ENCODE data around the gene BTBD19.
A peak's percentile ranks its signal among the peaks of the same experiment; 100 is the strongest.
"Not testable (repeated sequence)": the region's sequence is repeated elsewhere in the genome, so short reads cannot be mapped to it uniquely, and the experiment has no call there.

The BTBD19 gene

GRCh38 chr1:44811234-44811633 lies 2.9 kb downstream of the BTBD19 start:
- H3K27ac ChIP-seq (ENCODE audit: low read depth, low read length): no peak overlapping the region

GRCh38 chr1:44812822-44813543 lies 4.7 kb downstream of the BTBD19 start:
- Histone ChIP-seq H3K4me1 (ENCODE audit: control insufficient read depth, insufficient read depth, low read length) (peaks cover 37% of the 10 kb centered on the region), H3K27me3 (ENCODE audit: control insufficient read depth, insufficient read depth, low read length) (no peaks in the 10 kb centered on the region), H3K36me3 (ENCODE audit: control insufficient read depth, insufficient read depth, low read length) (no peaks in the 10 kb centered on the region), H3K9me3 (ENCODE audit: control insufficient read depth, insufficient read depth, low read depth, low read length) (no peaks in the 10 kb centered on the region), H3K9ac (ENCODE audit: low read length) (peak overlapping the region; percentile 36), H3K4me3 (ENCODE audit: low read depth, low read length) (peak overlapping the region; percentile 68), H3K27ac (ENCODE audit: low read depth, low read length) (no peak overlapping the region)

More at GRCh38 chr1:44811234-44811633, 2.9 kb downstream of the BTBD19 start:
- Histone ChIP-seq H3K4me1 (ENCODE audit: control insufficient read depth, insufficient read depth, low read length) (peaks cover 53% of the 10 kb centered on the region), H3K9me3 (ENCODE audit: control insufficient read depth, insufficient read depth, low read depth, low read length) (no peaks in the 10 kb centered on the region), H3K9ac (ENCODE audit: low read length) (no peak overlapping the region), H3K27me3 (ENCODE audit: control insufficient read depth, insufficient read depth, low read length) (no peaks in the 10 kb centered on the region), H3K36me3 (ENCODE audit: control insufficient read depth, insufficient read depth, low read length) (peaks cover 4% of the 10 kb centered on the region; the same call in 1 of the 2 replicates), H3K4me3 (ENCODE audit: low read depth, low read length) (no peak overlapping the region)

- H3K36me3 ChIP-seq (ENCODE audit: control insufficient read depth, insufficient read depth, low read length); H3K27ac ChIP-seq (ENCODE audit: low read depth, low read length); H3K27me3 ChIP-seq (ENCODE audit: control insufficient read depth, insufficient read depth, low read length); H3K9me3 ChIP-seq (ENCODE audit: control insufficient read depth, insufficient read depth, low read depth, low read length); H3K4me3 ChIP-seq (ENCODE audit: low read depth, low read length): not testable (repeated sequence)
- H3K4me1 ChIP-seq (ENCODE audit: control insufficient read depth, insufficient read depth, low read length): peaks cover 29% of the 10 kb centered on the region
- H3K9ac ChIP-seq (ENCODE audit: low read length): peak overlapping the region; percentile 15
Measured at GRCh38 chr1:44815926-44816325, 7.6 kb downstream of the BTBD19 start.

DNA sequence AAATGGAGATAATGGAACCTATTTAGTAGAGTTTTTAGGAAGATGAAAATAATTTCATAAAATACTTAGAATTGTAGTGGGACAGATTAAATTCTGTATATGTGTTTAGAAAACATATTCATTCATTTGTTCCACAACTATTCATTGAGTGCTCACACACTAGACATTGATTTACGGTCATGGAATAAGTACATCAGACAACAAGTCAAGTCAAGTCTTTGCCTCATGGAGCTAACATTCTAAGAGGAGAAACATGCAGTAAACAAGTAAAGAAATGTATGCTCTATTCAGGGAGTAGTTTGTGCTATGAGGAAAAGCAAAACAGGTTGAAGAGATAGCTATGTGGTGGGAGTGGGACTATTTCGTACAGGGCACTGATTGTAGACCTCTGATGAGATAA lies 9.0 kb downstream of the BTBD19 start:
- no peak overlapping the region for H3K27ac ChIP-seq (ENCODE audit: low read depth, low read length)
- H3K9me3 ChIP-seq (ENCODE audit: control insufficient read depth, insufficient read depth, low read depth, low read length): no peaks in the 10 kb centered on the region
- H3K4me1 ChIP-seq (ENCODE audit: control insufficient read depth, insufficient read depth, low read length): peaks cover 19% of the 10 kb centered on the region
- H3K36me3 ChIP-seq (ENCODE audit: control insufficient read depth, insufficient read depth, low read length): no peaks in the 10 kb centered on the region
- no peaks in the 10 kb centered on the region for H3K27me3 ChIP-seq (ENCODE audit: control insufficient read depth, insufficient read depth, low read length)
- no peak overlapping the region for H3K9ac ChIP-seq (ENCODE audit: low read length)
- H3K4me3 ChIP-seq (ENCODE audit: low read depth, low read length): no peak overlapping the region

DNA sequence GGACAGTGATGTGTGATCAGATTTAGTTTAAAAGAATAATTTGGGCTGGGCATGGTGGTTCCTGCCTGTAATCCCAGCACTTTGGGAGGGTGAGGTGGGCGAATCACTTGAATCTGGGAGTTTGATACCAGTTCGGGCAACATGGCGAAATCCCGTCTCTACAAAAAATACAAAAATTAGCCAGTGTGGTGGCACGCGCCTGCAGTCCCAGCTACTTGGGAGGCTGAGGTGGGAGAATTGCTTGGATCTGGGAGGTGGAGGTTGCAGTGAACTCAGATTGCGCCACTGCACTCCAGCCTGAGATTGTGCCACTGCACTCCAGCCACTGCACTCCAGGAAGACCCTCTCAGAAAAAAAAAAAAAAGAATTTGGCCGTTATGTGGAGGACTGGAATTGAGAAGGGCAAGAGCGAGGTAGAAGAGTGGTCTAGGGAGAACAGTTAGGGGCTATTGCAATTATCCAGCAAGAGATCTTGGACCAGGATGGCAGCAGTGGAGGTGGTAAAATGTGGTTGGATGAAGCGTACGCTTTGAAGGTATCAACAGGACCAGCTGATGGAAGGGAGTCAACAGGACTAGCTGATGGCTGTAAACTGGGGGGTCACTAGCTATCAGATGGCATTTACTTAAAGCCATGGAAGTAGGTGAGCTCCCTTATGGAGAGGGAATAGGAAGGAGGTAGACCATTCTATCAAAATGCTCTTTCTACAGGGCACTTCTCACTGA lies 9.6 kb downstream of the BTBD19 start:
- H3K27ac ChIP-seq (ENCODE audit: low read depth, low read length): no peak overlapping the region
- H3K4me3 ChIP-seq (ENCODE audit: low read depth, low read length): no peak overlapping the region
- H3K9me3 ChIP-seq (ENCODE audit: control insufficient read depth, insufficient read depth, low read depth, low read length): no peaks in the 10 kb centered on the region
- peaks cover 16% of the 10 kb centered on the region for H3K4me1 ChIP-seq (ENCODE audit: control insufficient read depth, insufficient read depth, low read length)
- H3K36me3 ChIP-seq (ENCODE audit: control insufficient read depth, insufficient read depth, low read length): no peaks in the 10 kb centered on the region
- H3K9ac ChIP-seq (ENCODE audit: low read length): no peak overlapping the region
- no peaks in the 10 kb centered on the region for H3K27me3 ChIP-seq (ENCODE audit: control insufficient read depth, insufficient read depth, low read length)

- Histone ChIP-seq H3K27ac (ENCODE audit: low read depth, low read length) (no peak overlapping the region), H3K4me3 (ENCODE audit: low read depth, low read length) (peak overlapping the region; percentile 48), H3K9ac (ENCODE audit: low read length) (peak overlapping the region; percentile 43)
Measured at GRCh38 chr1:44819196-44819607, 10.9 kb downstream of the BTBD19 start.

DNA sequence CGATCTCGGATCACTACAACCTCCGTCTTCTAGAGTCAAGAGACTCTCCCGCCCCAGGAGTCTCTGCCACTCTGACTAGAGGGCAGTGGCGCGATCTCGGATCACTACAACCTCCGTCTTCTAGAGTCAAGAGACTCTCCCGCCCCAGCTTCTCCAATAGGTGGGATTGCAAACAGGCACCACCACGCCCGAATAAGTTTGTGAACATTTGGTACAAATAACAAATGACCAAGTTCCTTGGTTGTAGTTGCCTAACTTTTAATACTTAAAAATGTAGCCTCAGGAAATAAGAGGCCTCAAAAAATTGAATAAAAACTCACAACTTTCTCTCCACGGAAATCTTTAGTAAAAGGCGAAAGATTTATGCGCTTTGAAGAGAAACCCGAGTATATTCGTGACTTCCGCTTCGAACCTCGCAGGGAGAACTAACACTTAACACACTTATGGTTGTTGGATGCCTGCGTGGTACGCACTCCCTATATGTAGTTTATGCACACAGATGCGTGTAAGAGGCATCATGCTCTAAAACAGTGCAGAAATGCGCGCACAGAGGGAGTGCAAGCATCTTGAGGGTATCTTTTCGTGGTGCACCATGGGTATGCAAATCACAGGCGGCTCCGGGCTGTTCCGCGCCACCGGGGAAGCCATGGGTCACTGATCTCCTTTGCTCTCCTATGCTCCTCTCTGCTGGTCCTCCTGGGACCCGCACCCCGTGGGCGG lies 11.4 kb downstream of the BTBD19 start:
- Histone ChIP-seq H3K27ac (ENCODE audit: low read depth, low read length) (peak overlapping the region; percentile 99), H3K4me1 (ENCODE audit: control insufficient read depth, insufficient read depth, low read length) (peaks cover 13% of the 10 kb centered on the region), H3K4me3 (ENCODE audit: low read depth, low read length) (peak overlapping the region; percentile 53), H3K36me3 (ENCODE audit: control insufficient read depth, insufficient read depth, low read length) (no peaks in the 10 kb centered on the region), H3K9me3 (ENCODE audit: control insufficient read depth, insufficient read depth, low read depth, low read length) (no peaks in the 10 kb centered on the region), H3K27me3 (ENCODE audit: control insufficient read depth, insufficient read depth, low read length) (no peaks in the 10 kb centered on the region), H3K9ac (ENCODE audit: low read length) (peak overlapping the region; percentile 96)

More at GRCh38 chr1:44819196-44819607, 10.9 kb downstream of the BTBD19 start:
- Histone ChIP-seq H3K36me3 (ENCODE audit: control insufficient read depth, insufficient read depth, low read length) (no peaks in the 10 kb centered on the region), H3K9me3 (ENCODE audit: control insufficient read depth, insufficient read depth, low read depth, low read length) (no peaks in the 10 kb centered on the region), H3K27me3 (ENCODE audit: control insufficient read depth, insufficient read depth, low read length) (no peaks in the 10 kb centered on the region), H3K4me1 (ENCODE audit: control insufficient read depth, insufficient read depth, low read length) (peaks cover 14% of the 10 kb centered on the region)

DNA sequence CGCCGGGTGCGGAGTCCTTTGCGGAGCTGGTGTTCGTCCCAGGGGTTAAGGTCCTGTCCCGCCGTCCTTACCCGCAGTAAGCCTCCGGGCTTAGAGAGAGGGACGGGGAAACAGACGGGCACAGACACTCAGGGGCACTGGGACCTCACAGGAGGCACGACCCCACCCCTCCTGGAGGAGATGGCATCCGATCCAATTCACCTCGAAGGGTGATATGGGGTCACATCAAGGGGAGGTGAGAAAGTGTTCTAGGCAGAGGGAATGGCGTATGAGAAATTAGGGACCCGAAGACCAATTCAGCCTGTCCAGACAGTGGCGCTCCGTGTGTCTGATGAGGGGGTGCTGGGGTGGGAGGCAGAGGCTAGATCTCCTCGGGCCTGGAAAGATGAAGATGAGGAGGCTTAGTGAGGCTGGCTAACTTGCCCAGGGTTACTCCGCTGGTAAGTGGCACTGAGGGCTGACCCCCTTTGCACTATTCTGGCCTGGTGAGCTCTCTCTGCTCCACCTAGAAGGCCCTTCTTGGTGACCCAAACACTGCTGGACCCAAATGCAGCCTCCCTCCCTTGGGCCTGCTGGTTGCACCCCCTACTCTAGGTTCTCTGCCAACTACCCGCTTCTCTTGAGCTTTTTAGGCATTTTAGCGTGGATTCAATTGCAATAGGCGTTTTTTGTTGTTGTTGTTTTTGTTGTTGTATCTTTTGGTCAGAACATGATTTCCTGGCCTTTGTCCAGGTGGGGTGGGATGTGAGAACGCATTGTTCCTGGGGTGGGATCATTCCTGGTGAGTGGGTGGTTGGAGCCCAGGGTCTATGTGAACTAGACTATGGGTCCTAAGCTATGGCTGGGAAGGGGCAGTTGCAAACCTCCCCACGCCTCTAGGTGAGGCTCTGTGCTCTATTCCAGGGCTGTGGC lies 12.3 kb downstream of the BTBD19 start:
- Histone ChIP-seq H3K27me3 (ENCODE audit: control insufficient read depth, insufficient read depth, low read length) (no peaks in the 10 kb centered on the region), H3K36me3 (ENCODE audit: control insufficient read depth, insufficient read depth, low read length) (no peaks in the 10 kb centered on the region), H3K9ac (ENCODE audit: low read length) (peak overlapping the region; percentile 96), H3K27ac (ENCODE audit: low read depth, low read length) (peak overlapping the region; percentile 99), H3K4me1 (ENCODE audit: control insufficient read depth, insufficient read depth, low read length) (peaks cover 11% of the 10 kb centered on the region), H3K9me3 (ENCODE audit: control insufficient read depth, insufficient read depth, low read depth, low read length) (no peaks in the 10 kb centered on the region), H3K4me3 (ENCODE audit: low read depth, low read length) (peak overlapping the region; percentile 53)

DNA sequence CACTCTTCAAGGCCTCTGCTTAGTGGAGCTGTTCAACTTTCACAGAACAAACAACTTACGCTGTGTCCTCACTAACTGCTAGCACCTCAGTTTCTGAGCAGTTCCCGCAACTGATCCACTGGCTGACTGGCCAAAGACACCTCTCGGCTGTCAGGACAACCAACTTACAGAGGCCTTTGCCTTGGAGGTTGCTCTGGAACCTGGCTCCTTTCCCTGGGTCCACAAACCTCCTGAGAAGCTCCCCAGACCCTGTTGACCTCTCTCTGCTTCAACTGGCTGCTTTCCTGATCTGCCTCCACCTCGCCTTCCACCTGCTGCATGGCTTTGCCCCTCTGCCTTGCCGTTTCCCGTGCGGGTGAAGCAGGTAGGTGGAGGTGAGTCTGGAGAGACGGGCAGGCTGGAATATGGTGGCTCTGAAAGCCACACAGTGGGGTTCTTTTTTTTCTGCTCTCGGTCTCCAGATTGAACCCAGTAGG lies 13.0 kb downstream of the BTBD19 start:
- no peak overlapping the region for H3K27ac ChIP-seq (ENCODE audit: low read depth, low read length)
- peaks cover 11% of the 10 kb centered on the region for H3K4me1 ChIP-seq (ENCODE audit: control insufficient read depth, insufficient read depth, low read length)
- no peaks in the 10 kb centered on the region for H3K27me3 ChIP-seq (ENCODE audit: control insufficient read depth, insufficient read depth, low read length)
- no peaks in the 10 kb centered on the region for H3K9me3 ChIP-seq (ENCODE audit: control insufficient read depth, insufficient read depth, low read depth, low read length)
- H3K9ac ChIP-seq (ENCODE audit: low read length): no peak overlapping the region
- no peaks in the 10 kb centered on the region for H3K36me3 ChIP-seq (ENCODE audit: control insufficient read depth, insufficient read depth, low read length)
- no peak overlapping the region for H3K4me3 ChIP-seq (ENCODE audit: low read depth, low read length)

GRCh38 chr1:44822131-44822701 lies 13.9 kb downstream of the BTBD19 start:
- Histone ChIP-seq H3K27ac (ENCODE audit: low read depth, low read length) (no peak overlapping the region), H3K9me3 (ENCODE audit: control insufficient read depth, insufficient read depth, low read depth, low read length) (no peaks in the 10 kb centered on the region), H3K36me3 (ENCODE audit: control insufficient read depth, insufficient read depth, low read length) (no peaks in the 10 kb centered on the region), H3K4me1 (ENCODE audit: control insufficient read depth, insufficient read depth, low read length) (peaks cover 15% of the 10 kb centered on the region), H3K4me3 (ENCODE audit: low read depth, low read length) (no peak overlapping the region), H3K27me3 (ENCODE audit: control insufficient read depth, insufficient read depth, low read length) (no peaks in the 10 kb centered on the region), H3K9ac (ENCODE audit: low read length) (no peak overlapping the region)
